H1 (cell line): ENCODE measurements around the gene MPRIP. TPM values are rescaled to one million over a fixed set of nuclear protein-coding genes. Genes with fewer than 3 reads are reported as not detected.

Source experiments
- CTCF ChIP-seq, 3 experiments: IDR thresholded peaks; 1 replicate in 2 of 3; 2 replicates in 1 of 3; pipeline versions ENCODE4 v1.5.1 to v1.6.1; 2011; ENCODE audit warnings: low read length in 3 of 3, mild to moderate bottlenecking in 3 of 3, inconsistent platforms in 2 of 3, low read depth in 1 of 3, moderate library complexity in 1 of 3; ENCODE audit not compliant: insufficient read depth in 1 of 3; ENCODE audit errors: control extremely low read depth in 1 of 3
- E2F6 ChIP-seq: IDR thresholded peaks from 2 replicates; pipeline ENCODE4 v1.6.1; 2012; ENCODE audit warnings: inconsistent platforms
- JUN ChIP-seq: IDR thresholded peaks from 2 replicates; pipeline ENCODE4 v1.6.1; 2011; ENCODE audit warnings: low read depth, mild to moderate bottlenecking, improper control_type of control experiment, low read length
- NRF1 ChIP-seq: IDR thresholded peaks from 2 replicates; pipeline ENCODE4 v1.6.1; 2011; ENCODE audit warnings: mild to moderate bottlenecking, low read depth, low read length, improper control_type of control experiment
- POLR2AphosphoS5 ChIP-seq: IDR thresholded peaks from 2 replicates; pipeline ENCODE4 v1.6.1; 2011; ENCODE audit warnings: low read depth, low read length
- polyA plus RNA-seq, 7 experiments: library from polyadenylated mRNA; depleted of rRNA in 3 of 7; stranded (reverse) in 5 of 7; unstranded in 2 of 7; fragments of >200 nt in 5 of 7; fragments of 200-250 nt in 2 of 7; gene quantifications; 1 replicate in 5 of 7; 2 replicates in 1 of 7; 4 replicates in 1 of 7; pipeline versions ENCODE4 v1.2.1 to v1.2.3, GENCODE V29; 2011 to 2013; ENCODE audit warnings: missing spikeins in 2 of 7, mixed read lengths in 2 of 7
- total RNA-seq: library from RNA; stranded (reverse); fragmentation: NEBNext Ultra II Directional; extraction: Animal tissue kit (Norgen Biotek cat#: 25700); gene quantifications from 2 replicates; pipeline ENCODE4 v1.2.1, GENCODE V29; 2021

MPRIP gene
- total and polyA plus RNA-seq, 2 of the 8 experiments (the other 6 are each of a cell fraction or from before 2014, with no cell fraction given), result 48.6 to 146 TPM

DNA sequence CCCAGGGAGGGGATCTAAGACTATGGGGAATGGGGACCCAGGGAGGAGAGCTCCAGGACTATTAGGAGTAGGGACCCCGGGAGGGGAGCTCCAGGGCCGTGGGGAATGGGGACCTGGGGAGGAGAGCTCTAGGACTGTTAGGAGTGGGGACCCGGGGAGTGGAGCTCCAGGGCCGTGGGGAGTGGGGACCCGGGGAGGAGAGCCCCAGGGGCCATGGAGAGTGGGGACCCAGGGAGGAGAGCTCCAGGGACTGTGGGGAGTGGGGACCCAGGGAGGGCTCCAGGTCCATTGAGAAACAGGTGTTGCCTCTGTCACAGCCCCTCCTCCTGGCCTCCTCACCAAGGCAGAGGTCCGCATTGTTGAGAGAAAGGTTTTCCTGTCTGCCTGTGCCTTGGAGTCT lies 16.0 kb downstream of the MPRIP start (continued):
- TF ChIP-seq CTCF (IDR thresholded peaks at IDR 0.05; ENCODE audit: control extremely low read depth in 1 of 3, insufficient read depth in 1 of 3, low read depth in 1 of 3, low read length in 3 of 3), result no peak
- no peak for TF ChIP-seq NRF1
- no peak for TF ChIP-seq E2F6
- TF ChIP-seq JUN, result no peak
- no peak for TF ChIP-seq POLR2AphosphoS5
